HG02943 (cell line): ENCODE measurements around the gene NT5DC3.

Experiments used
- ATAC-seq: cut with Tn5 transposase; IDR thresholded peaks from one replicate; pipeline ENCODE4 v1.9.1; 2021; ENCODE audit warnings: mild to moderate bottlenecking, low read depth, moderate library complexity; ENCODE audit not compliant: unreplicated experiment

The NT5DC3 gene

GRCh38 chr12:103785243-103786031 is 55.6 kb downstream of the NT5DC3 start:
- no peak for ATAC-seq

GRCh38 chr12:103783744-103784664 is 57.0 kb downstream of the NT5DC3 start:
- ATAC-seq = no peak

- ATAC-seq = no peak
These were observed 58.6 kb downstream of the NT5DC3 start for GRCh38 chr12:103782399-103782798.

GRCh38 chr12:103780992-103781391 is 60.0 kb downstream of the NT5DC3 start:
- no peak for ATAC-seq

GRCh38 chr12:103780093-103780440 is 61.0 kb downstream of the NT5DC3 start:
- ATAC-seq = no peak

- no peak for ATAC-seq
These were observed 61.5 kb downstream of the NT5DC3 start for GRCh38 chr12:103779410-103780092.

GRCh38 chr12:103778781-103779180 is 62.3 kb downstream of the NT5DC3 start:
- ATAC-seq = no peak

GRCh38 chr12:103774977-103775560 is 66.0 kb downstream of the NT5DC3 start:
- ATAC-seq = no peak

- ATAC-seq = no peak
These were observed 67.7 kb downstream of the NT5DC3 start for GRCh38 chr12:103773109-103773910.

GRCh38 chr12:103772367-103773108 is 68.5 kb downstream of the NT5DC3 start:
- no peak for ATAC-seq

- ATAC-seq = no peak
These were observed 69.6 kb downstream of the NT5DC3 start for GRCh38 chr12:103771466-103771865.

GRCh38 chr12:103769240-103769945 is 71.6 kb downstream of the NT5DC3 start:
- ATAC-seq = no peak

- ATAC-seq = no peak
These were observed 72.4 kb downstream of the NT5DC3 start for GRCh38 chr12:103768467-103769123.

- no peak for ATAC-seq
These were observed 75.0 kb downstream of the NT5DC3 start for GRCh38 chr12:103766028-103766427.

GRCh38 chr12:103765322-103765721 is 75.7 kb downstream of the NT5DC3 start:
- ATAC-seq = no peak

GRCh38 chr12:103762473-103762872 is 78.6 kb downstream of the NT5DC3 start:
- ATAC-seq = no peak

- ATAC-seq = no peak
These were observed 82.5 kb downstream of the NT5DC3 start for GRCh38 chr12:103758310-103759089.
